KBM-7 (cell line): ENCODE data around the gene HAPLN3.
A peak's percentile ranks its signal among the peaks of the same experiment; 100 is the strongest.

Source experiments
- DNase-seq: peaks from one replicate; pipeline ENCODE4 v3.0.0-alpha.2; 2015
- in situ Hi-C: fragments of 300-500 bp; cut with MboI; formaldehyde crosslinking; loops from 2 replicates; pipeline ENCODE4 v1.14.3; 2020; ENCODE audit warnings: low sequenced_read_pairs, low pct_unique_long_range_greater_than_20kb, mixed read lengths

The HAPLN3 gene

DNA sequence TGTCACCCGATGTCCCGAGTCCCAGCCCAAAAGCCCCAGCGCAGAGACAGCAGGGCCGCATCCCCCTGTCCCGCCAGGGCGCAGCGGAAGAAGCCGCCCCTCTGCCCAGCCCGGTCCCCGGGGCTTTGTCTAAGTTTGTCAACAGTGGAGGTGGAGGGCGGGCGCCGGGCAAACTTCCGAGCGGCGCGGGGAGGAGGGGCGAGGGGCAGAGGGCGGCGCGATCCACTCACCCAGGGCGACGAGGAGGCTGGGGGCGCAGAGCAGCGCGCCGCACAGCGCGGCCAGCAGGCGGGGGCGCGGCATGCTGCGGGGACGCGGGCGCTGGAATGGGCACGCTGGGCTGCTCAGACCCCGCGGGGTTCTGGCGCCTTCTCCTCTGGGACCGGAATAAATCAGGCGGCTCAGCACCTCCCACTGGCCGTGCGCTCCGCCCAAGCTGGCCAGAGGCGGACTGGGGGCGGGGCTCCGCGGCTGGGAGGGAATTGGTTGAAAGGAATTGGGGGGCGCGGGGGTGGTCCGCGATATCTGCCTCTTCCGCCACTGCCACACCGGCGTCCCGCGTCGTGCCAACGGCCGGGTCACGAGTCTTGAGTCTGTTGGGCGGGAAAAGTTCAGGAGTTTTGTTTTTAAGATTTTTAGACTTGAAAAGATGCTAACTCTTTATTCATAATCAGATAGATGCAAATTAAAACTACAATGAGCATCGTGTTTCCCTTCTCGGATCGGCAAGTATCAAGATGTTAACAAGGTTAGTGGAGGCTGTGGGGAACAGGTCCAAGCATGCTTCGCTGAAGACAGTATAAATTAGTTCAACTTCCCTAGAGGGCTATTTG lies 17.9 kb upstream of the HAPLN3 start, which contains the start of gene MFGE8:
Gene MFGE8, minus strand, starts transcription at position 363 of the 833 bp plus-strand sequence. Its CDS starts 60 bp downstream, at position 303.
- in situ Hi-C loops: no loop called here

GRCh38 chr15:88912500-88912921 lies 17.2 kb upstream of the HAPLN3 start:
- no peak for DNase-seq
- in situ Hi-C loops: no loop called here

More for the DNA sequence above, 17.9 kb upstream of the HAPLN3 start, which contains the start of gene MFGE8:
- DNase-seq: peak; percentile 93

DNA sequence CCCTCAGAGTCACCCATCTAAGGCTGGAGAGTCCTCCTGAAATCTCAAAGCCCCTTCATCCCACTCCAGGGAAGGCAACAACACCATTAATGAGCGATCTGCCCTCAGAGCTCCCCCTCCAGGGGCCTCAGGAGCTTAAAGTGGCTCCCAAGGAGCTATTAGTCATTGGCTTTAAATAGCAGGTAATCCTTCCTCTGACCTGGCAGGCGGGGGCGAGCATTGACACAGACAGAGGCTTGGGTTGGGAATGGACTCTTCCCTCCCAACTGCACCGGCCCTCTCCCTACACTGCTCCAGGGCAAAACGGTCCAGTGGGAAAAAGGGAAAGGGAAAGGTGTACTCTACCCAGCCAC lies 16.4 kb upstream of the HAPLN3 start:
- in situ Hi-C loops: no loop called here
- DNase-seq: no peak

DNA sequence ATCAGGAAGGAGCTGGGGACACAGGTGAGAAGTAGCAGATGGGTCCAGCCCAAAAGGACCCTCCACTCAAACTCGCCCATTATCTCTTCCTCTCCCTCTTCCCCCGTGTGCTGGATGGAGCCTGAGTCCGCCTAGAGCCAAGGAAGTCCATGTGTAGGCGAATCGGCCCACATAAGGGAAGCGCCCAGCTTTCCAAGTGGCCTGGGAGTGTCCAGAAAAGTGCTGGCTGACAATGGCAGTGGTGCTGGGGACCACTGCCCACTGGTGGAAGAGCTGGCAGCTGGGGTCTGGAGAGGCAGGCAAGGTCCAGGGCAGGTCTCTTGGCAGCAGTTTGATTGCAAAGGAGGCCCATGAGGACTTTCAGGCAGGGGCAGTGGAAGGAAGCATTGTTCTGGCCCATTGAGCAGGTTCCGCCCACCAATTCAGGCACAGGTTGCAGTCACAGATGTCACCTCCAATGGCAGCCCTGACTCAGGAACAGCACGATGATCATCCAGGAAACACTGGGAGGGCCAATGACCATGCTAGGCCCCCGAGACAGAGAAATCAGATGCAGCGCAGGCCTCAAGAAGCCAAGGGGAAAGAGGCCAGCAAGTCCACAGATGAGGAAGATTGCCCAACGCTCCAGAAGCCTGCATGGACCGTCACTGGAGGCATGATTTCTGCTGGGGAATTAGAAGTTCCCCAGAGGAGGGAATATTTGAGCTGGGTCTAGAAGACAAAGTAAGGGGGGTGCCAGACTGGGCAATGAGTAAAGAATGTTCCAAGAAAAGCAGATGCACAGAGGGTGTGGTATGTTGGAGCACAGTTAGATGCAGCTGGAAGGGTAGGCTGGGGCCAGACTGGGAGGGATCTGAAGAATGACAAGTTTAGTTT lies 14.8 kb upstream of the HAPLN3 start:
- DNase-seq: no peak

GRCh38 chr15:88908697-88909621 lies 13.6 kb upstream of the HAPLN3 start:
- in situ Hi-C loops: loop anchor here (10.0 kb wide), 2 partner anchors 96 to 256 kb away; no protein-coding TSS in a partner anchor
- no peak for DNase-seq

More for the DNA sequence above, 14.8 kb upstream of the HAPLN3 start:
- in situ Hi-C loops: loop anchor here (10.0 kb wide), 2 partner anchors 95 to 255 kb away; no protein-coding TSS in a partner anchor

GRCh38 chr15:88908123-88908522 lies 12.8 kb upstream of the HAPLN3 start:
- in situ Hi-C loops: loop anchor here (10.0 kb wide), 2 partner anchors 97 to 257 kb away; no protein-coding TSS in a partner anchor
- DNase-seq: no peak

- in situ Hi-C loops: loop anchor here (10.0 kb wide), 2 partner anchors 98 to 258 kb away; no protein-coding TSS in a partner anchor
- DNase-seq: no peak
Observed at GRCh38 chr15:88907111-88907510, 11.8 kb upstream of the HAPLN3 start.

DNA sequence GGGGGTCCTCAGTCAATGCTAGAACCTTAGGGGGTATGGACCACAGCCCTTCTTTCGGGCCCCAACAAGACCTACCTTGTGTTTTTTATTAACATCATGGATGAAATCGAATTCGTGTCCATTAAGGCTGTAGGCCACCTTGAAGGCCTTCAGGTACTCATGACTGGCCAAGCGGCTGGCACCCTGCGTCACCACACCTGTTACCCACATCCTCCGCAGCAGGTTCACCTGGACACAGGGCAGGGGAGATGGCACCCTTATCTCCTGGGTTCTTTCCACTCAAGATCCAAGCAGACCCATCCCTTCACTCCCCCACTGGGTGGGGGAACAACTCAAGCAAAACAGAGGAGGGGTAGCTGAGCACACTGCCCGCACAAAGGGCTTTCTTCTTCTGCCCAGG lies 11.2 kb upstream of the HAPLN3 start:
- in situ Hi-C loops: loop anchor here (10.0 kb wide), 2 partner anchors 98 to 258 kb away; no protein-coding TSS in a partner anchor
- DNase-seq: no peak

GRCh38 chr15:88906130-88906529 lies 10.8 kb upstream of the HAPLN3 start:
- in situ Hi-C loops: loop anchor here (10.0 kb wide), 2 partner anchors 99 to 259 kb away; no protein-coding TSS in a partner anchor
- DNase-seq: no peak

DNA sequence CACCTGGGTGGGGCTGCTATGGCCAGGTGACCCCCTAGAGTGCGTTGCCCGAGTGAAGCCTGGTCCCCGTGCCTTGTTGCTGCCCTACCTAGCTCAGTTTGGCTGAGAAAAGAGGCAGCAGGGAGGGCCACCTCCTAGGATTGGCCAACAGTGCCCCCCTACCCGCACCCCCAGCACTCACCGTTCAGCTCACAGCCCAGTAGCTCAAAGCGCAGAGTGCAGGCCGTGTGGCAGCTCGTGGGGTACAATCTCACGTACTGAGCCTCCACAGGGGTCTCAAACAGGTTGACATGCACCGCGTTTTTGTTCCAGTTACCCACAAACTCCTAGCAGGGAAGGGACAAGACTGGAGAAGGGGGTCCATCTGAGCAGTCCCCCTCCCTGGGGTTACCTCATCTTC lies 10.2 kb upstream of the HAPLN3 start:
- no peak for DNase-seq
- in situ Hi-C loops: loop anchor here (10.0 kb wide), 2 partner anchors 99 to 259 kb away; no protein-coding TSS in a partner anchor

DNA sequence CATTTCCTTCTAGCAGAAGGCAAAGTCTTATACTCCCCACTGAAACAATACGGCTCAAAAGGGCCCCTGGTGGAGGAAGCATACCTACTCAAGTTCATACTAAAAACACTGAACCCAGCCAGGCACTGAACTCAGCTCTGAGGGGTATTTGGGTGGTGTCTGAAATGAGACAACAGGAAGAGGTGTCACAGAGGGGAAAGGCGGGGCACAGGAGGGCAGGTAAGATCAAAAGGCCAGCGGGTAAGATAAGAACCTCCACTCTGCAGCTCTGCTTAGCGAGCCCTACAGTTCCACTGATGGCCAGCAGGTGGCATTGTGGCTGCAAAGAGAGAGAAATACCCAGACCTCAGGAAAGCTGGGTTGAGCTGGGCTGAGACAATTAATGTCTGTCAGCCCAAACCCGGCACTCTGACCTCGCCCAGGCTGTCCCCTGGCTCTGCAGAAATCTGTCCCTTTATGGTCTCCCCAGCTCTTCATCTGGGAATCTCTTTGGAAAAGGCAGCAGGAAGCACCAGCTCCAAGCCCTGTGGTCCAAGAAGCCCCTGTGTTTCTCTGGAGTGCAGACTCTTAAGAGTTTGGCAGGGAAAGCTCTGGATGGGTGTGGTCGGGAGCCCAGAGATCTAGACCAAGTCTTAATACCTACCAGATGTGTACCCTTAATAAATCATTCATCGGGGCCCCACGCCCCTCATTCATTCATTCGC lies 9.4 kb upstream of the HAPLN3 start:
- in situ Hi-C loops: loop anchor here (10.0 kb wide), 2 partner anchors 100 to 260 kb away; no protein-coding TSS in a partner anchor
- DNase-seq: peak; percentile 95

- DNase-seq: no peak
- in situ Hi-C loops: loop anchor here (10.0 kb wide), 2 partner anchors 101 to 261 kb away; no protein-coding TSS in a partner anchor
Observed at GRCh38 chr15:88904257-88904623, 8.9 kb upstream of the HAPLN3 start.

DNA sequence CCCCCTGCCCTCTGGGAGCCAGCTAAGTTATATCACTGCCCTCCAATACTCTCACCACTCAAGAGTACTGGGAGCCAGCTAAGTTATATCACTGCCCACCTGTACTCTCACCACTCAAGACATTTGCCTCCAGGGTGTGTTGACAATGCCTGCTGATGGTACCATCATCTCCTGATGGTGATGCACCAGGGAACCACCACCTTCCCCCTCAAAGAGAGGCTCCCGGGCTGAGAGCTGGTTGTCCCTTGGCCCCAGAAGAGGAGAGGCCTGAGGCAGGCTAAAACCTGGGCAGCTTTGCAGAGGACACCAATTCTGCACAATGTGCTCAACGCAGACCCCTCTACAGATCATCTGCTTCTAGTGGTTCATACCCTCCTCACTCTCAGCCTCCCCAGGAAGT lies 7.5 kb upstream of the HAPLN3 start:
- no peak for DNase-seq
- in situ Hi-C loops: loop anchor here (10.0 kb wide), 2 partner anchors 102 to 262 kb away; no protein-coding TSS in a partner anchor

- DNase-seq: no peak
- in situ Hi-C loops: loop anchor here (10.0 kb wide), 2 partner anchors 102 to 262 kb away; no protein-coding TSS in a partner anchor
Observed at GRCh38 chr15:88902221-88902835, 7.0 kb upstream of the HAPLN3 start.

GRCh38 chr15:88901508-88902220 lies 6.3 kb upstream of the HAPLN3 start:
- in situ Hi-C loops: loop anchor here (10.0 kb wide), 2 partner anchors 103 to 263 kb away; no protein-coding TSS in a partner anchor
- DNase-seq: no peak

- in situ Hi-C loops: loop anchor here (10.0 kb wide), 2 partner anchors 104 to 264 kb away; no protein-coding TSS in a partner anchor
- no peak for DNase-seq
Observed at GRCh38 chr15:88900982-88901418, 5.7 kb upstream of the HAPLN3 start.
